Thoracic aorta (tissue), 2 donors: ENCODE measurements around the gene FAM227A. TPM values are rescaled to one million over a fixed set of nuclear protein-coding genes. Genes with fewer than 3 reads are reported as not detected.

Source experiments
- ATAC-seq: fragments of 150-250 bp; one replicate; pipeline ENCODE4 v1.8.0; 2017; ENCODE audit warnings: low read depth; ENCODE audit not compliant: insufficient number of reproducible peaks, low FRiP score
- DNase-seq: peaks from one replicate; pipeline ENCODE4 v3.0.0-alpha.2; 2020; ENCODE audit warnings: low spot score
- H3K27ac ChIP-seq, 2 donors: fragments of 200-600 bp; sonication (generic); 1 replicate in 1 of 2; 2 replicates in 1 of 2; pipeline ENCODE4 v1.5.1; 2016; ENCODE audit warnings: mild to moderate bottlenecking in 2 of 2, moderate library complexity in 2 of 2
- H3K27me3 ChIP-seq: fragments of 200-600 bp; sonication (generic); replicated peaks from 2 replicates; pipeline ENCODE4 v1.6.0; 2016; ENCODE audit warnings: mild to moderate bottlenecking; ENCODE audit not compliant: insufficient read depth
- H3K36me3 ChIP-seq: fragments of 200-600 bp; sonication (generic); one replicate; pipeline ENCODE4 v1.5.1; 2016
- H3K4me1 ChIP-seq, 2 donors: fragments of 200-600 bp; sonication (generic); 1 replicate in 1 of 2; 2 replicates in 1 of 2; pipeline versions ENCODE4 v1.5.1 to v1.6.0; 2016; ENCODE audit warnings: low read depth in 2 of 2, mild to moderate bottlenecking in 1 of 2; ENCODE audit not compliant: control insufficient read depth in 1 of 2
- H3K4me3 ChIP-seq: fragments of 200-600 bp; sonication (generic); 2 replicates; pipeline ENCODE4 v1.5.1; 2016; ENCODE audit warnings: mild to moderate bottlenecking
- H3K9me3 ChIP-seq: fragments of 200-600 bp; sonication (generic); 2 replicates; pipeline ENCODE4 v1.5.1; 2016
- total RNA-seq, 2 donors: library from RNA; depleted of rRNA; stranded (reverse); fragments of >200 nt; gene quantifications; one replicate each; pipeline versions ENCODE4 v1.1.0 to v1.2.3, GENCODE V29; 2016
- TF ChIP-seq, protein P1 (sequence below): fragments of 200-600 bp; sonication (generic); IDR thresholded peaks from one replicate; pipeline ENCODE4 v1.5.1; 2019; ENCODE audit warnings: antibody characterized with exemption

FAM227A gene
- total RNA-seq, 2 donors from 2014 or later = 0.71 to 1.9 TPM

DNA sequence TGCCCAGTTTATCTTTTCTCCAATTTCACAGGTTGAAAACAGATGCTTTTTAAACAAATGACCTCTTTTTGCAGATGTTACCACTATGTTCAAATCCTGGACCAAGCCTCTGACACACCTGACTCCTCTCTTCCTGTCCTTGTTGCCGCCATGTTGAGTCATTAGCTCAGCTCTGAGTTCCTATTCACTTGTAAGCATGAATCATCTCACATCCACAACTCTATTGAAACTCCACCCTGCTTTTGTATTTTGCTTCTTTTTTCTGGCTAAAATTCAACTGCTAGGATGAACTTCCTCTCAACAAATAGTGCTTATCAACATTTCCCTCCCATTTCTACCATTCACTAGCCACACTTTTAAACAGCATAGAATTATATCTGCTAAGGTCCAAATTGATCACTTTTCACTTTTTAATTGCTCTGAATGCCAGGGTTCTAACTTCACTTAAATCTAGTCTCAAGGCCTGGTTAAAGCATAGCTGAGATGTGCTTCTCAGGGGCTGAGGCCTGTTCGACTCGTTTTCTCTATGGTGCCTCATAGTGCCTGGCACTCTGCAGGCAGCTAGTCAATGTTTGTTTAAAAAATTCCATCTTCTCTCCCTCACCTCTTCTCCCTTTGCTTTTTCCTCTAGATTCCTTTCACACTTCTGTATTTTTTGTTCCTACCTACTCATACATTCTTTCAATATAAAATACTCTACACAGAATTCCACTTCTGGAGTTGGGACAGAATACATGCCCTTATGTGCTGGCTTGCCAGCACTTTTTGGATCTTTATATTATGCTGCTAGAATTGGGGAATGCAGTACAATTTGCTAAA lies 40.6 kb upstream of the FAM227A start:
- peak overlapping the region; percentile 91 for H3K4me3 ChIP-seq
- peaks cover 4% of the 10 kb centered on the region for H3K36me3 ChIP-seq
- H3K9me3 ChIP-seq = no peaks in the 10 kb centered on the region
- ATAC-seq (no peak), DNase-seq (no peak)
- TF ChIP-seq, protein P1, sequence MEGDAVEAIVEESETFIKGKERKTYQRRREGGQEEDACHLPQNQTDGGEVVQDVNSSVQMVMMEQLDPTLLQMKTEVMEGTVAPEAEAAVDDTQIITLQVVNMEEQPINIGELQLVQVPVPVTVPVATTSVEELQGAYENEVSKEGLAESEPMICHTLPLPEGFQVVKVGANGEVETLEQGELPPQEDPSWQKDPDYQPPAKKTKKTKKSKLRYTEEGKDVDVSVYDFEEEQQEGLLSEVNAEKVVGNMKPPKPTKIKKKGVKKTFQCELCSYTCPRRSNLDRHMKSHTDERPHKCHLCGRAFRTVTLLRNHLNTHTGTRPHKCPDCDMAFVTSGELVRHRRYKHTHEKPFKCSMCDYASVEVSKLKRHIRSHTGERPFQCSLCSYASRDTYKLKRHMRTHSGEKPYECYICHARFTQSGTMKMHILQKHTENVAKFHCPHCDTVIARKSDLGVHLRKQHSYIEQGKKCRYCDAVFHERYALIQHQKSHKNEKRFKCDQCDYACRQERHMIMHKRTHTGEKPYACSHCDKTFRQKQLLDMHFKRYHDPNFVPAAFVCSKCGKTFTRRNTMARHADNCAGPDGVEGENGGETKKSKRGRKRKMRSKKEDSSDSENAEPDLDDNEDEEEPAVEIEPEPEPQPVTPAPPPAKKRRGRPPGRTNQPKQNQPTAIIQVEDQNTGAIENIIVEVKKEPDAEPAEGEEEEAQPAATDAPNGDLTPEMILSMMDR = no peak
- H3K4me1 ChIP-seq = peaks cover 33 to 62% of the 10 kb centered on the region in 2 donors
- H3K27me3 ChIP-seq = no peaks in the 10 kb centered on the region
- peak overlapping the region; percentile 53 to 96 for H3K27ac ChIP-seq

DNA sequence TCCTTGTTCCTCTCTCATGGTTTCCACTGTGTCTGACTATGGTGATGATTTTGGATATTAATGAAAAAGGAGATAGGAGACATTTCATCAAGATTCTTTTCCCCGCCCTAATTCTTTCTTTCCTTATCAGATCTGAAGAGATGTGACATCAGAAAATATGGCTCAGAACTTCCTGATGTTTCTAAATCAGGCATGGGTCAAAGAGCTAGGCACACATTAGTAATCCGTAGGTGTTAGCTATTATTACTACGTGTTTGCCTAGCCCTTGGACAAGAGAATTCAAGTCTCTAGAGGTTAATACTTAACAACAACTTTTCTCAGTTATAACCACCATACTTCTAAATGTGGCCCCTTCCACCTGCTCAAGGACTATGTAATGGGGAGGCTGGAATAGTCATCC lies 38.7 kb upstream of the FAM227A start:
- no peaks in the 10 kb centered on the region for H3K27me3 ChIP-seq
- DNase-seq (no peak), ATAC-seq (no peak)
- no peaks in the 10 kb centered on the region for H3K9me3 ChIP-seq
- H3K4me3 ChIP-seq = no peak overlapping the region
- peaks cover 8% of the 10 kb centered on the region for H3K36me3 ChIP-seq
- H3K4me1 ChIP-seq = peaks cover 33 to 56% of the 10 kb centered on the region in 2 donors
- TF ChIP-seq, protein P1 = no peak
- peak overlapping the region in 1 of 2 donors; percentile 96 for H3K27ac ChIP-seq

DNA sequence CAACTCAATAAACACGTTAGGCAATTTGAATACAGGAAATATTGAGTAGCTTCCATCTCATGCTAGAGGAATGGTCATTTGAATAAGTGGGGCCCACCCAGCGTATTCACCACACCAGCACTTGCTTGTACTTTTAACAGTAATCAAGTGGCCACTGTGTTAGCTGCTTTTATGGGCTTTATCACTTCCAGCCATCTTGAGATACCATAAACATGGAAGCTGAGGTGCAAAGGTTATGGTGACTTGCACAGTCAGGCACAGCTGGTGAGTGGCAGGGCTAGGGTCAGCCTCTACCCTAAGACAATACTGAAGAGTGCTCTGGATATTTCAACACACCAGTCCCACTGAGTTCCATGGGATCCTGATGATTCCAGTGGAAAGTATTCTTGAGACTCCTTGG lies 37.9 kb upstream of the FAM227A start:
- H3K27me3 ChIP-seq = no peaks in the 10 kb centered on the region
- H3K9me3 ChIP-seq = no peaks in the 10 kb centered on the region
- H3K4me3 ChIP-seq = no peak overlapping the region
- H3K36me3 ChIP-seq = peaks cover 10% of the 10 kb centered on the region
- H3K27ac ChIP-seq = no peak overlapping the region
- TF ChIP-seq, protein P1 = no peak
- ATAC-seq = no peak
- peaks cover 30 to 47% of the 10 kb centered on the region in 2 donors for H3K4me1 ChIP-seq
- DNase-seq = no peak

DNA sequence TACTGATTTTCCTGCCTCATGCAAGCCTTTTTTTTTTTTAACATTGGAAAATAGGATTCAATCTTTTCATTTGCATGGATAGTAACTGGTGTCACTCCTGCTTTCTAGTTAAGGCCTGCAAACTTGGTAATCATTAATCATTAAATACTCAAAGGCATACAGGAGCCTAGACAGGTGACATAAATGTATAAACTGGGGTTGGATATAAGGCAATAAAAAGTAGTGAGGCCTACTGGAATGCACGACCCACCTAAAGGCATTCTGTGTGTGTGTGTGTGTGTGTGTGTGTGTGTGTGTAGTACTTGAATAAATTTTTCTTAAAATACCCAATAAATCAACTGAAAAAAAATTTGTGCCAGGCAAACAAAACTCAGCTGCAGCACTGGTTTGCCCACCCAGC lies 33.5 kb upstream of the FAM227A start:
- Histone ChIP-seq H3K4me3 (no peak overlapping the region), H3K36me3 (peaks cover 50% of the 10 kb centered on the region), H3K9me3 (no peaks in the 10 kb centered on the region), H3K27ac (no peak overlapping the region), H3K27me3 (no peaks in the 10 kb centered on the region), H3K4me1 (peaks cover 0 to 5% of the 10 kb centered on the region in 2 donors)
- ATAC-seq = no peak
- TF ChIP-seq, protein P1 = no peak
- no peak for DNase-seq

DNA sequence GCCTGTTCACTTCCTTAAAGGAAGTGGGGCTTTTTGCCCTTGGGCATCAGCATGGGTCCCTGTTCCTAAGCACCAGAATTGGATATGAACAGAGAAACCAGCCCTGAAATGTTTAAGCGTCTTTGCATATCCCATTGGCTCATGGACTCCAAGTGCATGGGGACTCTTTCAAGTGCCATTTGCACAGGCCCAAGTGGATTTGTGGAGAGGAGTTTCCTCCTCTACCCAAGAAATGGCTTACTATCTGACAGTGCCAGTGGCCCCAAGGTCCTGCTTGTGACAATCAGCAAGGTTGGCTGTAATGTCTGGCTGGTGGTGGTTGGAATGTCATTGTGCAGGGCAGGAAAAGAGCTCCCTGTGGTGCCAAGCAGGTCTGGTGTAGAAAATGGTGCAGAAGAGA lies 29.6 kb upstream of the FAM227A start:
- ATAC-seq (no peak), DNase-seq (no peak)
- H3K9me3 ChIP-seq = no peaks in the 10 kb centered on the region
- TF ChIP-seq, protein P1 = no peak
- H3K36me3 ChIP-seq = peaks cover 51% of the 10 kb centered on the region
- peaks cover 6 to 8% of the 10 kb centered on the region in 2 donors for H3K4me1 ChIP-seq
- no peaks in the 10 kb centered on the region for H3K27me3 ChIP-seq
- no peak overlapping the region for H3K27ac ChIP-seq
- H3K4me3 ChIP-seq = no peak overlapping the region
